ENCODE measurements around the gene GRIK3. TPM values are rescaled to one million over a fixed set of nuclear protein-coding genes. Genes with fewer than 3 reads are reported as not detected.

The GRIK3 gene
- total RNA-seq, 1 donor from 2014 or later: not detected

DNA sequence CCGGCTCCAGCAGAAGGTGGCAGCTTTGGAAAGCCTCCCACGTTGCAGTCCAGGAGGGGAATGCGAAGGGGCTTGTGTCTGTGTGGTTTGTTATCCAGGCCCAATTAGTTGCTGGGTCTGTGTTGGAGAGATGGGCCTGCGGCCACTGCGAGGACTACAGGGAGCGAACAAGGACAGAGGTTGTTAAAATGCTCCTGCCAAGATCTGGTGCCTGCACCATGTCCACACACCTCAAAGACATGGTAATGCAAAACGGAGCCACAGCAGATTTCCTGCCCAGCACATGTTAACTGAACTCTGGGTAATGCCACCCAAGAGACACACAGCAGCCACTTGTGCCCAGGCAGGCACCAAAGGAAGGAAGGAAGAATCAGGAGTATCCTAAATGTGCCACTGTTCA is 18.6 kb downstream of the GRIK3 start:
- no peak for DNase-seq (ENCODE audit: low read depth in 2 of 2)

DNA sequence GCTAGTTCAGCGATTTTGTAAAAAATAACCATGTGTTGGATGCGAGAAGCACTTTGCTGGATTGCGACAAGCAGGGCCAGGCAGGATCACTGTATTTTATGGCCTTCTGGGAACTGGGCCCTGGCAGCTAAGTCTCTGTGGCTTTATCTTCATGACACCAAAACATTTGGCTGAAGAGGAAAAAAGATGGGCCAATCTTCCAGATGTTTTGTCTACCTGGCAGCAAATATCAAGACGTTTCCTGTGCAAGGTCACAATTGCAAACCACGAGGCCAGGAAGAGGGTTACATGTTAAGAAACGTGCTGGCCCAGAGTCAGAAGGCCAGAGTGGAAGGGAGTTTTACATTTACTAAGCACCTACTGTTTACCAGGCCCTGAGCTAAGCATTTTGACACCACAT is 22.1 kb downstream of the GRIK3 start:
- no peak for DNase-seq (ENCODE audit: low read depth in 2 of 2)

DNA sequence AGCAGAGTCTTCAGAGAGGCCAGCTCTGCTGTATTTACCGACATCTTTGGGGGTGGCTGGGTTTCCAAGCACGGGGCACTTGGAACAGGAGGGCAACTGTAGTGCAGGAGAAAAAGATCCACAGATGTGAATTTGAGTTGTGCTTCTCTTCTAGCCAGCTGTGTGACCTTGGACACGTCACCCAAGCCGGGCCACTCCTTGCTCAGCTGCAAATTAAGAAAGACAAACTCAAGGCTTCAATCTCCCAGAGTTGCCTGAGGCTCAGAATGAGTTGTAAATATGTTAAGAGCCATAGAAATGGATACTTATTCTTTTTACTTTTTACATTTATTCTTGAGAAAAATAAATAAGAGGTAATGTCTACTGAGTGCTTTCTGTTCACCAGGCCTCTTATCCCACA is 24.3 kb downstream of the GRIK3 start:
- DNase-seq (ENCODE audit: low read depth in 2 of 2): no peak

DNA sequence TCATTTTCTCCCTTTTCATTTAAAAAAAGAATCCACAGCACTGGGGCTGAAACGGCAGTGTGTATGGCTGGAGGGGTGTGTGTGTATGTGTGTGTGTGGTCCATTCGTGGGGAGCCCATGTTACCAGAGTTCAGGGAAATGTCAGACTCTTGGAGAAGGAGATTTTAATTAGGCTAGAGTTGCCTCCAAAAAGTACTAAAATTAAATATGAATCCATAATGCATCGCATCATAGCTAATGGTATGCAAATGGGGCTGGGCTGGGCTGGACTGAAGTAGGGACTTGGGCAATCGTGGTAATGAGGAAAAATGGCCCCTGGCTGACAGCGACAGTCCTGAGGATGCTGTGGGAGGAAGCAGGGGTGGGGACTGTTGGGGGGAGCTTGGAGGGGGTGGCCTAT is 24.8 kb downstream of the GRIK3 start:
- no peak for DNase-seq (ENCODE audit: low read depth in 2 of 2)

DNA sequence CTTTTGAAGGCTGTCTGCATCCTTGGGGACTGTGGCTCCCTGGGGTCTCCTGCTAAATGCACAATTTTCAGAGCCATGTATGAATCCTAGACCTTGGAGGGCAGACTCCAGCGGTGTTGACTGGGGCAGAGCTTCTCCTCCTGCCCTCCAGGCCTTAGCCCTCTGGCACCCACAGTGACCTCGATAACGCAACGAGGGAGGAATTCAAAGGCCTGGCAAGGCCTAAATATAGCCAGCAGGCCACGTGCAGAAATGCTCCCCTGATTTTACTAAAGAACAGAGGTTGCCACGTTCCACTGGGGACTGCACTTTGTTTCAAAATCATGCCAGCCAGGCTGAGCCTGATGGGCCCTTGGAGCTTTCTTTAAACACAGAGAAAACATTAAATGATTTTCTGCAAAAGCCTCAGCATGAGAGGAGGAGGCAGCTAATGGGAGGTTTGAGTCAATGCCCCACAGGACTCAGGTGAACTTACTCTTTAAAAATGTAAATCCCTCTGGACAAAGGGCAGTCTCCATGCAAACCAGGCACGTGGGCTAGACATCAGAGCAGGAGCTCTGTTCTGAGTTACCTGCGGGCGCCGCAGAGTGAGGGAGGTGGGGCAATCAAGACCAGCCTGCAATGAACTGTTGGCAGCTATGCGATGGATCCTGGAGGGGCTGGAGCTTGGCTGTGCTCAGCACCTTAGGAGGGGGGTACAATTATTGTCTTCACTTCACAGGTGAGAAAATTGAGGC is 28.0 kb downstream of the GRIK3 start:
- no peak for DNase-seq (ENCODE audit: low read depth in 2 of 2)

DNA sequence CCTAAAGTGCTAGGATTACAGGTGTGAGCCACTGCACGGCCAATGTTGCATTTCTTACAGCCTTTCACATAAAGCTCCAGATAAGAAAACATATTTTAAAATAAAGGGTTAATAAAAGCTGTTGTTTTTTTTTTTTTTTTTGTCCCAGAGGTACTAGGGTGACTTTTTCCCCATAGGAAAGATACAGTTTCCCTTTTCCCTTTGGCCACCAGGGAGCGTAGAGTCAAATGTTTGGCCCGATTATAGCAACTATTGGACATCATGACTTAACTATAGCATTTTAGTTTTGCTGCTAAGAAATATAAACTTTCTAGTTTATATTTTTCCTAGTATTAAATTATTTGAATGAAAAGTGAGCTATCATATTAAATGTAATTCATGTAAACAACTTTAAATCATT is 31.4 kb downstream of the GRIK3 start:
- no peak for DNase-seq (ENCODE audit: low read depth in 2 of 2)

DNA sequence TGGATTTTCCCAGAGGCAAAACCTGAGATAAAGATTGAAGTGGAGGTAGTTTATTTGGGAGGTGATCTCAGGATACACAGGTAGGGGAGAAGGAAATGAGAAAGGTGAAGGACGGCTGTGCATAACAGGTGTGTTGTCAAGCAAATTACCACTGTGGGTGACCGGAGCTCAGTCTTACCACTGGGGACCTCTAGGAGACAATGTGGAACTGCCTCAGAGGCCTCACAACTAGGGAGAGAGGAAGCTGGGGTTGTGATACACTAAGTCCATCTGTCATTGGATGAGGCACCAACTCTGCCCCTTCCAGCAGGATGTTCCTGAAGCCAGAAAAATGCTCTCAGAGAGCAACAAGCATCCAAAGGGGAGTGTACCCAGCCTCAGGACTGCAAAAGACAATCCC is 32.6 kb downstream of the GRIK3 start:
- DNase-seq (ENCODE audit: low read depth in 2 of 2): no peak

DNA sequence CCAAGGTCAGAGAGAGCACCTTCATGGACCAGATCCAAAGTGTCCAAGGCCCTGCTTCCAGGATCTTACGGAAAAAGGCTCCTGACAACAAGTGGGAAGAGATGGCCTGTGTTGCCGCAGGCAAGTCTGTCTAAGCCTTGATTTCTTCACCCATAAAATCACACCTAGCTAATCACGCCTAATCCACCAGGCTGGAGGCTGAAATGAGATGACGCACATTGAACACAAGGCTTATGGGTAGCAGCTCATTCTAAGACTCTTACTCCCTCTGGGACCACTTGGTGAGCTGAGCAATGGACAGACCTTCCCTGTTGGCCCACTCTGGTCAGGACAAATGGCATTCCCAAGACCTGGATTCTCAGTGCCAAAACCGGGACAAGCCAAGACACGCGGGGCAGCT is 38.2 kb downstream of the GRIK3 start:
- DNase-seq (ENCODE audit: low read depth in 2 of 2): no peak

DNA sequence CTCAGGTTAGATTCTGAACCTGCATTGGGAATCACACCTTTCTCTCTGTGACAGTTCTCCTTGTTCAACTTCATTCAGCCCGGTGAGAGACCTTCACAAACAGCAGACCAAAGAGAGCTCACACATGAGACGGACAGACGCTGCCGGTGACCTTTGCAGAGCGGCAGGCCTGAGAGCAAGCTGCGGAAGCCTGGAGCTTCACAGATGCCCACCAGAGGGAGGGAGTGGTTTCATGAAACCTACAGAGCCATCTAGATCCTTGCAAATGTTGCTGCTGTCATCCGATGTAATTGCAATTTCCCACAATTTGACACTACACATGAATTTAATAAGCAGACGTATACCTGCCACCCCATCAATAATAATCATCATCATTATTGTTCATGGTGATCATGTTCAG is 39.4 kb downstream of the GRIK3 start:
- DNase-seq (ENCODE audit: low read depth in 2 of 2): no peak

DNA sequence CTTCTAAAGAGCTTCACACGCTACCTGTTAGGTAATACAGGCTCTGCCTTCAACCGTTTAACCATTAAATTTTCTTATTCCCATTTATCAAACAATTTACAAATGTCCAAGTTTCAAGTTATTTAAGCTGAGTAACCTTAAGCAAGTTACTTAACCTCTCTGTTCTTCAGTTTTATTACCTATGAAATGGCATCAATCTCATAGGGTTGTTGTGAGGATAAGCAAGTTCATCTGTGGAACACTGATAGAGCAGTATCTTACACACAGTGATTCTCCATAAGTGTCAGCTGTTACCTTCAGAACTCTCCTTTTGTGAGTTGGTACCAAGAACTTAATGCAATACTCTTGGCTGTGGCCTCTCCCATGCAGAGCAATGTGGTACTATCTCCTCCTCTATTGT is 40.0 kb downstream of the GRIK3 start:
- DNase-seq (ENCODE audit: low read depth in 2 of 2): no peak

DNA sequence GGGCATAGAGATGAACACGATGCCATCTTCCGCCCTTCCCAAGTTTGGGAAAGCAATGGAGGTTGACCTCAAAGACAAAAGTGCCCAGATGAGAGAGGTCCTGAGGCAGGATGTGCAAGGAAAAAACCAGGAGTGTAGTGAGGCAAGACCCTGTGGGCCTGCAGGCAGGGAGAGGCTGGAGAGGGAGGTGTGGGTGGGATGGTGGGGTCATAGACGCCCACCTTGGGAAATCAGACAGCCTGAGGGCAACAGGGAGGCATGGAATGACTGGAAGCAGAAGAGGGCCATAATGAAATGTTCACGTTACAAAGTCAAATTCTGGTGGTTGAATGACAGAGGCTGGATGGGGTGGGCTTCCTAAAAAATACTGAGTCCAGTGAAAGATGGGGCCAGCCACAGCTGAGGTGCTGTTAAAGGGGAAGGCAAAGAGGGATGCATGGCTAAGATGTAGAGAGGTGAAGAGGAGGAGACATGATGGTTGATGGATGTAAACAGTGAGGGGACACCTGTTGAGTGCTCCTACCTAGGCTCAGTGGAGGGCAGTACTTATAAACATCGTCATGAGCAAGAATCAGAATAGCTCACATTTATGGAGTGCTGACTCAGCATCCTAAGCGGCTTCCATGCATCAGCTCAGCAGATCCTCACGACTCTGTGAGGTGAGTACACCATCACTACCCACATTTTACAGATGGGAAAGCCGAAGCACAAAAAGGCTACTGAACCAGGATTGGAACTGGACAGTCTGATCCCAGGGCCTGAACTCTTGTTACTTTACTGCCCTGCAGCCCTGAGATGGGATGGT is 42.0 kb downstream of the GRIK3 start:
- no peak for DNase-seq (ENCODE audit: low read depth in 2 of 2)

DNA sequence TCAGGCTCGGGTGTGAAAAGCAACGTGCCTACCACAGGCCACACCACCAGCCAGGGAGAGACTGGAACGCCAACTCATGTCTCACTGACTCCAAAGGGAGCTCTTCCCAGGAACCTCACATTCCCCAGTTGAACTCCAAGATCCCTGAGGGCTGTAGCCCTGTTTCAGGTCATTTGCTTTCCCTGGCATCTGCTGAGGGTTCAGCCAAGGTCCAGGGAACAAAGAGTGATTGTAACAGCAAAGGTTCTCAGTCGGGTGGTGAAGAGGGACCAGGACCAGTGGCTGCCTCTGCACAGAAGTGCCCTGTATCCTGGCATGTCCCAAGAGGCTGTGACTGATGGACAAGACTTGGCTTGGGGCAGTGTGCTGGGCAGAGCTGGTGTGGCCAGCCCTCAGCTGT is 42.8 kb downstream of the GRIK3 start:
- DNase-seq (ENCODE audit: low read depth in 2 of 2): no peak

DNA sequence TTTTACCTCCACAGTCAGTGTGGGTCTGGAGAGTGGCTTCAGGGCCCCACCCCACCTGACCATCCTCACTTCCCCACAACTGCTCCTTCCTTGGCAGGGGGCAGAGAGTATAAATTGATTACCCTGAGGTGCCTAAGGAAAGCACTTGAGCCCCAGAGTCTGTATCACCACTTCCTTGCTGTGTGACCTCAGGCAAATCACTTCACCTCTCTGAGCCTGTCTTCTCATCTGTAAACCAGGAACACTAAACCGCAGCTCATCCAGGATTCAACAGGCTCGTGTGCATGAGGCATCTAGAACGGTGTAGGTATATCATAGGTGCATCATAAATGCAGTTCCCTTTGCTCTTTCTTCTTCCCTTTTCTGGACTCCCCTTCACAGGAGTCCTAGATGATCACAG is 43.4 kb downstream of the GRIK3 start:
- DNase-seq (ENCODE audit: low read depth in 2 of 2): no peak

DNA sequence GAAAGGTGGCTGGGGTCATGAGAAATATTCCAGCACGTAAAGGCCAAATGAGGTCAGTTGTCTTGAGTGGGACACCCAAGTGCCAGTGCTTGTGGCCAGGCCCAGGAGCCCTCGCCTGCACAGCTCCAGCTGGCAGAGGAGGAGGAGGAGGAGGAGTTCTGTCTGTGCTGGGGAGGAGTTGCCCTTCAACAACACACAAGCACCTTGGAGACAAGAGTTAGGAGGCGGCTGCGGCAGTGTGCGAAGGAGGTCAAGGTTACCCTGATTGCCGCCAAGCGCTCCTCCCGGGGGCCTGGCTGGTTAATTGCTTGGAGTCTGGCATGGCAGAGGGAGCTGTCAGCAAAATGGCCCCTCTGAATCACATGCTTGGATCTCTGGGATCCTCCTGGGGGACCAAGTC is 45.1 kb downstream of the GRIK3 start:
- no peak for DNase-seq (ENCODE audit: low read depth in 2 of 2)

DNA sequence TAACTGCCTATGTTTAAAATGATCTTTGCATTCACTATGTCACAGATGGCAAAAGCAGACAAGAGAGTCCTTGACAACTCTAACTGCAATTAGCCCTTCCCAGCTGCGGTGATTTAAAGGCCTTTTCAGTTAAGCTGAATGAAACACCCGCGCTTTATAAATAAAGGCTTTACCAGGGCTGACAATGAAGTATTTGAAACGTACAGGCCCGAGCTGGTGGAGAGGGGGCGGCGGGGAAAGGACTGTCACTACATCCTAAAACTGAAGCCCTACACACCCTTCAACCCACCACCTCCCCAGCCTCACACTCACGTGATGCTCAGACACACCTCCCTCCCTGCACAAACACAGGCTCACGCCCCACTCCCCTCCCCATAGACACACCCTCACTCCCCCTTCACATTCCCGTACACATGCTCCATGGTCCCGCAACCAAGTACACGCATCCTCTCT is 45.5 kb downstream of the GRIK3 start:
- no peak for DNase-seq (ENCODE audit: low read depth in 2 of 2)

DNA sequence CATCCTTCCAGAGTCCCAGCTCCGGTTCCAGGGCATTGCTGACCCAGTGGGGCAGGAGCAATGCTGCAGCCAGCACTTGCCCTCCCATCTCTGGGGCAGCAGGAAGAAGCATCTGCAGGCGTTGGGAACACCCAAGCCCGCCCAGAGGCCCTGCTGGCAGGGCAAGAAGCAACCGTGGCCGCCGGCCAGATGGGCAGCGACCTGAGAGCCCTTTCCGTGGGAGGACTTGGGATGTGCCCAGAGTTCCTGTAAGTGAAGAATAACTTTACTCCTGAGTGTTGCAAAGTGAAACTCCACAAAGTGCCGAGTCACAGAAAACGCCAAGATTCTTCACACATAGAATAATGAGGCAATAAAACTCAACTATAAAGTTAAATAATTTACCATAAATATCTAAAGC is 46.0 kb downstream of the GRIK3 start:
- no peak for DNase-seq (ENCODE audit: low read depth in 2 of 2)

DNA sequence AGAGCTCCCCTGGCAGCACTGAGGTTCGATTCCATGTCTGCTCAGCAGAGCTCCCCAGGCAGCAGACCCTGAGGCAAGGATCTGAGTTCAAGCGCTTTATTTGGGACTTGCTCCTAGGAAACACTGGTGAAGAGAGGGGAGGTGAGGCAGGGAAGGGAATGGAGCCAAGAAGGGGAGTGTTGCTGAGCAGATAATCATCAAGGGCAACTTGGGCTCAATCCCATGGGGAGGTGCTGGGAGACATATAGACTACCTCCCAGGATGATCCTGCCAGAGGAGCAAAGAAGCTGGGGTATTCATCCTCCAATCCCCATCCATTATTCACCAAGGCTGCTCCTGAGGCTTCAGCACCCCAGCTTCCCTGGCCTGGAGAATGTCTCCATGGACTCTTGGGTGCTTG is 47.0 kb downstream of the GRIK3 start:
- no peak for DNase-seq (ENCODE audit: low read depth in 2 of 2)

DNA sequence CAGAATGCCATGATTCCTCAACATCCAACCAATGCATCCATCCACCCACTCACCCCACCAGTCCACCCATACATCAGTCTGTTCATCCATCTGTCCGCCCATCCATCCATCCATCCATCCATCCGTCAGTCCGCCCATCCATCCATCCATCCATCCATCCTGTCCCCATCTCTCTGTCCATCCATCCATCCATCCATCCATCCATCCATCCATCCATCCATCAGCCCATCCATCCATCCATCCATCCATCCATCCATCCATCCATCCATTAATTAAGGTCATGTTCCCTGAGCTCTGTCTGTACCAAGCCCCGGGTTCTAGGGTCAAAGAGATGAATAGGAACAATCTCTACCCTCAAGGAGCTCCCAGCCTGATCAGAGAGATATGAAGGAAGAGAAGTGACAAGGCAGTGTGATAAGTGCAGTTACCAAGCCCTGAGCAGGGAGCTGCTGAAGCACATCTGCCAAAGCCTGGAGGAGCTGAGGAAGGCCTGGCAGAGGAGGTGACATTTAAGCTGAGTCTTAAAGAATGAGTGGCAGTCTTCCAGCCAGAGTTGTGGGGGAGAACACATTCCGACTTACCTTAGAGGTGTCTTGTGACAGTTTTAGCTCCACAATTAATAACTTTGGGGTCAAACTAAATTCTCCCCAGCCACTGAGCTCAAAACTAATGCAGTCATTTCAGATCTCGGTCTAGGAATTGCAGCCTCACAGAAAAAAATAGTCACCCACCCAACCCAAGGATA is 47.9 kb downstream of the GRIK3 start:
- no peak for DNase-seq (ENCODE audit: low read depth in 2 of 2)

DNA sequence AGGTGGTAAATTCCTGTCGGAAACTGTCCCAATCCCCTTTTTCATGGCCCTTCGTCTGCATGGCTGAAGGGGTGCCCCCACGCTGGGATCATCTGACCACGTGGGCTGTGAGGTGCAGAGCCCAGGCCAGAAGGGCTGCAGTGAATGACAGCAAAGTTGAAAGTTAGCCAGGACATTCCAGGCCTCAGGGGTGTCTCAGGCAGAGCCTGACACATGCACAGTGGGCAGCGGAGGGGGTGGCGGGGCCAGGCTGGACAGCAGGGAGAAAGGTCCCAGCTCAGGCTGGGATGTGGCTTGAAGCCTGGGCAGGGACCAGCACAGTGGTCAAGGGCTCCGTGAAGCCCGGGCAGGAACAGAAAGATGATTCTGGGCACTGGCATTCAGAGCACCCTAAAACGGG is 49.6 kb downstream of the GRIK3 start:
- DNase-seq (ENCODE audit: low read depth in 2 of 2): no peak

DNA sequence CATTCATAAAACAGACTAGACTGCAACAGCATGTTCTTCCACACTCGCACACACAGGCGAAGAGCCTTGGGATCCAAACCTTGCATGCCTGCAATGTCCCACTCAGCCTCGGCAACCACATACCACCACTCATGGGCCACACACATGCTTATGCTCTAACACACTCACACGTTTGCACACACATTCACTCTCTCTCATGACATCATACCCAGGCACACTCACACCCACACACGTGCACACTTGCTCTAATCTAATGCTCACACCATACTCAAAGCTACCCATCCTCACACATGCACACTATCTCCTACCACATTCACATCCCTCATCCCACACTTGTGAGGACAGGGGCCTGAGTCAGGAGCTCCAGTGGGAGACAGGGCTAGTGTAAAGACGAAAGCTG is 50.3 kb downstream of the GRIK3 start:
- DNase-seq (ENCODE audit: low read depth in 2 of 2): no peak

DNA sequence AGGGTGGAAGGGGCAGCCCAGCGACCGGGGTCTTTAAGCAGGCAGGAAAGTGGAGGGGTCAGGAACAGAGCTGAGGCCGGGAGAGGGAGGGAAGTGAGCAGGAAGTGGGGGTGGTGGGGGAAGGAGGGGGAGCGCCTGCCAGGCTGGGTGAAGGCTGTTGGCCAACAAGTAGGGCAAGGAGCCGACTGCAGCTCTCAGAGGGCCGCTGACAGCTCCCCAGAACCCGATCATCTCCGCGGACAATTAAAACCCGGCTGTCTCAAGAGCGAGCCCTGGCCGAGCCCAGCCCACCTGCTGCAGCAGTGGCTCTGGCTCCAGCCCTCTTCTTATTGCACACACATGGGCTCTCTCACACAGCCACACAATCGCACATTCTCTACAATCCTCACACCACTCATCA is 51.6 kb downstream of the GRIK3 start:
- DNase-seq (ENCODE audit: low read depth in 2 of 2): no peak

Measured in dermis microvascular lymphatic vessel endothelial cell (primary cell).